DND-41 (cell line): ENCODE results near the gene RXFP4.

Experiments
- ATAC-seq: fragments of 200-7000 bp; cut with Tn5 transposase; 3 replicates; pipeline ENCODE4 v1.9.1; 2021; ENCODE audit warnings: low read depth; ENCODE audit not compliant: insufficient read depth
- DNase-seq: peaks from one replicate; pipeline ENCODE4 v3.0.0-alpha.2; 2020
- H2AFZ ChIP-seq: 2 replicates; pipeline ENCODE4 v1.6.0; 2012; ENCODE audit warnings: low read depth, low read length
- H3K27ac ChIP-seq: 2 replicates; pipeline ENCODE4 v1.5.1; 2012; ENCODE audit warnings: low read length, inconsistent platforms
- H3K27me3 ChIP-seq: fragments of 200-600 bp; sonication (generic); 2 replicates; pipeline ENCODE4 v1.6.0; 2012; ENCODE audit warnings: low read length, mild to moderate bottlenecking, inconsistent platforms; ENCODE audit not compliant: insufficient read depth, poor library complexity
- H3K36me3 ChIP-seq: 2 replicates; pipeline ENCODE4 v1.5.1; 2012; ENCODE audit warnings: low read length, inconsistent platforms; ENCODE audit not compliant: insufficient read depth
- H3K4me1 ChIP-seq: 2 replicates; pipeline ENCODE4 v1.5.1; 2012; ENCODE audit warnings: mild to moderate bottlenecking, low read length; ENCODE audit not compliant: insufficient read depth
- H3K4me2 ChIP-seq: 2 replicates; pipeline ENCODE4 v1.6.0; 2012; ENCODE audit warnings: mild to moderate bottlenecking, moderate library complexity, low read length, inconsistent platforms; ENCODE audit not compliant: insufficient read depth
- H3K4me3 ChIP-seq, 2 experiments: fragments of 200-600 bp in 1 of 2; shearing (Covaris generic) in 1 of 2; 2 replicates each; pipeline ENCODE4 v1.5.1; 2012 to 2016; ENCODE audit warnings: inconsistent platforms in 2 of 2, low read length in 2 of 2, mild to moderate bottlenecking in 2 of 2, low read depth in 1 of 2, moderate library complexity in 1 of 2
- H3K79me2 ChIP-seq: 2 replicates; pipeline ENCODE4 v1.6.0; 2012; ENCODE audit warnings: low read length, inconsistent platforms; ENCODE audit not compliant: insufficient read depth
- H3K9ac ChIP-seq: 2 replicates; pipeline ENCODE4 v1.6.0; 2012; ENCODE audit warnings: low read depth, mild to moderate bottlenecking, inconsistent platforms, low read length, moderate library complexity
- H3K9me3 ChIP-seq: 2 replicates; pipeline ENCODE4 v1.5.1; 2012; ENCODE audit warnings: low read length, moderate library complexity, mild to moderate bottlenecking, inconsistent platforms; ENCODE audit not compliant: insufficient read depth, severe bottlenecking
- H4K20me1 ChIP-seq: 2 replicates; pipeline ENCODE4 v1.6.0; 2012; ENCODE audit warnings: low read length; ENCODE audit not compliant: insufficient read depth
- CTCF ChIP-seq: IDR thresholded peaks from 2 replicates; pipeline ENCODE4 v1.5.1; 2012; ENCODE audit warnings: borderline replicate concordance, low read length, moderate library complexity, mild to moderate bottlenecking; ENCODE audit not compliant: poor library complexity, severe bottlenecking; ENCODE audit errors: extremely low read depth
- EZH2 ChIP-seq: IDR thresholded peaks from 3 replicates; pipeline ENCODE4 v1.6.1; 2012; ENCODE audit warnings: borderline replicate concordance, low read depth, mild to moderate bottlenecking, moderate library complexity, low read length, inconsistent platforms; ENCODE audit not compliant: severe bottlenecking

The RXFP4 gene

GRCh38 chr1:155932487-155932886 lies 9.0 kb upstream of the RXFP4 start:
- Histone ChIP-seq H3K4me2 (peak overlapping the region; percentile 92), H3K4me1 (peaks cover 46% of the 10 kb centered on the region), H3K4me3 (peak overlapping the region in 1 of 2 experiments; percentile 78; a peak in 3 of 4 replicates), H3K79me2 (peaks cover 75% of the 10 kb centered on the region), H3K9ac (peak overlapping the region; percentile 88), H3K27ac (no peak overlapping the region), H3K36me3 (peaks cover 65% of the 10 kb centered on the region), H4K20me1 (peaks cover 42% of the 10 kb centered on the region), H3K9me3 (no peaks in the 10 kb centered on the region), H3K27me3 (no peaks in the 10 kb centered on the region), H2AFZ (no peak overlapping the region)
- TF ChIP-seq CTCF: no peak
- no peak for TF ChIP-seq EZH2
- ATAC-seq (no peak), DNase-seq (no peak)

GRCh38 chr1:155933591-155934096 lies 7.8 kb upstream of the RXFP4 start:
- H4K20me1 ChIP-seq: peaks cover 41% of the 10 kb centered on the region

GRCh38 chr1:155934097-155934935 lies 7.1 kb upstream of the RXFP4 start, which contains the start of gene KHDC4:
Gene KHDC4, minus strand, starts transcription at chr1:155934413. Its CDS starts 40 bp downstream, at chr1:155934373.
- H3K27ac ChIP-seq: peak within 1 kb of the TSS; percentile 97
- H3K4me2 ChIP-seq: peak within 1 kb of the TSS; percentile 94
- H3K4me1 ChIP-seq: peaks cover 46% of the 10 kb centered on the region
- H3K27me3 ChIP-seq: no peaks in the 10 kb centered on the region
- peaks cover 36% of the 10 kb centered on the region for H4K20me1 ChIP-seq
- TF ChIP-seq EZH2: no peak
- peak; percentile 54 for TF ChIP-seq CTCF
- peak; percentile 95 for ATAC-seq
- peak within 1 kb of the TSS; percentile 78 to 81 for H3K4me3 ChIP-seq
- H3K9me3 ChIP-seq: no peaks in the 10 kb centered on the region
- DNase-seq: peak; percentile 97
- peaks cover 47% of the 10 kb centered on the region for H3K36me3 ChIP-seq
- H3K9ac ChIP-seq: peak within 1 kb of the TSS; percentile 88
- H3K79me2 ChIP-seq: peaks cover 58% of the 10 kb centered on the region
- H2AFZ ChIP-seq: peak within 1 kb of the TSS; percentile 91

More at GRCh38 chr1:155933591-155934096, 7.8 kb upstream of the RXFP4 start:
- H2AFZ ChIP-seq: peak overlapping the region; percentile 69
- H3K4me1 ChIP-seq: peaks cover 46% of the 10 kb centered on the region
- DNase-seq: peak; percentile 28
- peaks cover 54% of the 10 kb centered on the region for H3K36me3 ChIP-seq
- H3K4me3 ChIP-seq: peak overlapping the region; percentile 78 to 81
- H3K79me2 ChIP-seq: peaks cover 64% of the 10 kb centered on the region
- H3K9me3 ChIP-seq: no peaks in the 10 kb centered on the region
- peak overlapping the region; percentile 88 for H3K9ac ChIP-seq
- H3K27ac ChIP-seq: peak overlapping the region; percentile 95
- H3K27me3 ChIP-seq: no peaks in the 10 kb centered on the region
- no peak for ATAC-seq
- H3K4me2 ChIP-seq: peak overlapping the region; percentile 92
- TF ChIP-seq CTCF: no peak
- no peak for TF ChIP-seq EZH2
